ENCODE measurements around the gene CFAP99.
"Not testable (repeated sequence)": the region's sequence is repeated elsewhere in the genome, so short reads cannot be mapped to it uniquely, and the experiment has no call there.

Gene CFAP99

DNA sequence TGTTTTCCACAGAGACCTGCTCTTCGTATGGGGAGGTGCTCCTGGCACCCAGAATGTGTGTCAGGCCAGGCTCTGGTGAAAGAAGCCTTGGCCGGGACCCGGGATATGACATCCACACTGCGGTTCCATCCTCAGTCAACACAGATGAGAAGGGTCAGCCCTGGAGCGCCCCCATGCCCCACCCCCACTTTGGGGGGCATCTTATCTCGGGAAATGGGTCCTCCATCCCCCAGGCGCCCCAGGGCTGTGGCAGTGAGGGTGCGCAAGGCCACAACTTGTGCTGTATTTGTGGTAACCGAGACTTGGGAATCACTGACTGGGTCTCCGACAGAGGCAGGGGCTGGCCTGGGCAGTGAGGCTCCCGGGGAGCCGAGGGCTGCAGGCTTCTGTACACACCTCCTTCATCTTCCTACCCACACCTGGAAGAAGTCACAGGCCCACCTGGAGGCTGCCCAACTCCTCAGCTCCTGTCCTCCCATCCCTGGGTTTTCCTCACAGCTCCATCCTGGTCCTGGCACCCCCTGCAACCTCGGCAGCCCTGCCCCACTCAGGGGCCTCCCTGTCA, 8.0 kb downstream of the CFAP99 start:
- TF ChIP-seq ZNF384 (IDR thresholded peaks at IDR 0.05) (no peak), L3MBTL2 (conservative IDR thresholded peaks at IDR 0.05) (no peak), FOXK2 (IDR thresholded peaks at IDR 0.05) (no peak), ELF4 (IDR thresholded peaks at IDR 0.05) (no peak), HDGF (IDR thresholded peaks at IDR 0.05; ENCODE audit: borderline replicate concordance) (no peak), ARNT (IDR thresholded peaks at IDR 0.05) (no peak), SUZ12 (IDR thresholded peaks at IDR 0.05) (no peak), TARDBP (IDR thresholded peaks at IDR 0.05) (no peak), FOXA1 (IDR thresholded peaks at IDR 0.05) (no peak), BHLHE40 (IDR thresholded peaks at IDR 0.05; ENCODE audit: borderline replicate concordance) (no peak), SP1 (IDR thresholded peaks at IDR 0.05) (no peak), LEF1 (IDR thresholded peaks at IDR 0.05; ENCODE audit: borderline replicate concordance) (no peak), FOXM1 (IDR thresholded peaks at IDR 0.05; ENCODE audit: borderline replicate concordance) (no peak), NFRKB (IDR thresholded peaks at IDR 0.05) (no peak), CTBP1 (IDR thresholded peaks at IDR 0.05; ENCODE audit: borderline replicate concordance) (no peak)
- TF ChIP-seq, protein P1, sequence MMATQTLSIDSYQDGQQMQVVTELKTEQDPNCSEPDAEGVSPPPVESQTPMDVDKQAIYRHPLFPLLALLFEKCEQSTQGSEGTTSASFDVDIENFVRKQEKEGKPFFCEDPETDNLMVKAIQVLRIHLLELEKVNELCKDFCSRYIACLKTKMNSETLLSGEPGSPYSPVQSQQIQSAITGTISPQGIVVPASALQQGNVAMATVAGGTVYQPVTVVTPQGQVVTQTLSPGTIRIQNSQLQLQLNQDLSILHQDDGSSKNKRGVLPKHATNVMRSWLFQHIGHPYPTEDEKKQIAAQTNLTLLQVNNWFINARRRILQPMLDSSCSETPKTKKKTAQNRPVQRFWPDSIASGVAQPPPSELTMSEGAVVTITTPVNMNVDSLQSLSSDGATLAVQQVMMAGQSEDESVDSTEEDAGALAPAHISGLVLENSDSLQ (IDR thresholded peaks at IDR 0.05), result no peak
- CTCF ChIA-PET, result no interaction called here
- POLR2A ChIA-PET, result interaction anchor here (1.4 kb wide), 1 partner anchor 164 kb away, joined by 3 read pairs; no protein-coding TSS in a partner anchor
- DNase-seq (ENCODE audit: extremely low spot score), result no peak

DNA sequence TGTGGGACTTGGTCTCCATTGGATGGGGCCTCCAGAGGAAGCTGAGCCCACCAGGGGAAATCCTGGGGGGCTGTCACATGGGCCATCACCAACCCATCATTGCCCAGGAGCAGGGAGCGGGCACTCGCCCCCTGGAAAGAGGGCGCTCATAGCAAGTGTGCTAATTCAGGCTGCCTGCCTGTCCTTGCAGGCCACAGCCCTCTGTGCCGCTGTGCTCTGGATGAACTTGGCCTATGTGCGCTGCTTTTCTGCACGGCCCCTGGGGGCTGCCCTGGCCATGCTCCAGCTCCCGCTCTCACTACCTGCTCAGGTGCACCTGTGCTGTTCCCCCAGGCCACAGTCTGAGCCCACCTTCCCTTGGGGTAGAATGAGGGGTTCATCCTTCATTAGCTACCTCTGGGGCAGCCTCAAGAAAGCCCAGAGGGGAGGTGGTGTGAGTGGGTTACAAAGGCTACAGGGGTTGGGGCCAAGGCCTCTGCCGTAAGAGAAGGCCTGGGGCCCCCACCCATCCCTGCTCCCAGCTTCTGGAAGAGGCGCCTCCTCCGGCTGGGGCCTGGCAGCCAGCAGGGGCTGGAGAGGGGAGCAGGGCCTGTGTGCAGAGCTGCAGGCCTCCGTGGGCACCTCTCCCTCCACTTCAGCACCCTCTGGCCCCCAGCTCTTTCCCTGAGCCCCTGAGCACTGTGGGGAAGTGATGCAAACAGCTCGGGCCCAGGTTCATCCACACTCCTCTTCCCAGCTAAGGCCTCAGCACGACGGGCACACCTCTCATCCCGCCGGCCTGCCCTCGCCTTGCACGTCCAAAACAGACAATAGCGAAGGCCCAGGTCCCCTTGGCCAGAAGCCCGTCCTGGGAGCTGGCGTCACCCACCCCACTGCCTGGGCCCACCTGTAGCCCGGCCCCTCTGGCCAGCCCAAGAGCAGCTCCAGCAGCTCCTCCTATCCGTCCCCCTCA, 8.9 kb downstream of the CFAP99 start:
- no peak for TF ChIP-seq SUZ12 (IDR thresholded peaks at IDR 0.05)
- TF ChIP-seq FOXA1 (IDR thresholded peaks at IDR 0.05), result no peak
- no peak for TF ChIP-seq FOXK2 (IDR thresholded peaks at IDR 0.05)
- TF ChIP-seq, protein P1 (IDR thresholded peaks at IDR 0.05), result no peak
- no peak for TF ChIP-seq SP1 (IDR thresholded peaks at IDR 0.05)
- TF ChIP-seq BHLHE40 (IDR thresholded peaks at IDR 0.05; ENCODE audit: borderline replicate concordance), result no peak
- TF ChIP-seq ZNF384 (IDR thresholded peaks at IDR 0.05), result no peak
- ChIA-PET CTCF (interaction anchor here (1.2 kb wide), 1 partner anchor 14 kb away, joined by 8 read pairs; no protein-coding TSS in a partner anchor), POLR2A (interaction anchor here (1.1 to 1.5 kb wide), 3 partner anchors 9 to 165 kb away, joined by 3 read pairs; partner anchors contain the start of genes CFAP99 and ZFYVE28)
- DNase-seq (ENCODE audit: extremely low spot score), result no peak

DNA sequence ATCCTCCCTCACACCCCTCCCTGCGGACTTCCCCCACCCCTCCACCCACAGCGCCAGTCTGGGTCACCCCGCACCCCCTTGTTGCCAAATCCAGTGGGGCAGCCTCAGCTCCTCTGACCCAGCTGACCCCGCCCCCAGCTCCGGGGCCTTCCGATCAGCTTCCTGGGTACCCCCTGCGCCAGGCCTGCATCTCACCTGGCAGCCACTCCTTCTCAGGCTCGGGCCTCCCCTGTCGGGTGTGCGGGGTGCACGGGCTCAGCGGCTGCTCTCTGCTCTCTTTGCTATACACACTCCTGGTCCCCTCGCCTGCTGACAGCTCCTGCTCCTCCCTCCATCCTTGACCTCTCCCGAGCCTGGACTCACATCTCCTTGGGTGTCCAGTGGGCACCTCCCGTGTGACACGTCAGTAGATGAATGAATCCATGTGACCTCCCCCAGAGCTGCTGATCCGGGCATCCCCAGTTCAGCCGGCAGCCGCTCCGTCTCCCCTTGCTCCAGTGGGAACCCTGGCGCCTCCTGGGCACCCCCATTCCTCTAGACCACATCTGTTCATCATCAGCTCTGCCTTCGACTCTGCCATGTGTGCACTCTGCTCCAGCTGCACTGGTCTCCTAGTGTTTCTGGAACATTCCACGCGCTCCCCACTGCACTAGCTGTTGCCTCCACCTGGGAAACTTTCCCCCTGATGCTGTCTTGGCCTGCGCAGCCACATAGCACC, 9.9 kb downstream of the CFAP99 start:
- no peak for DNase-seq (ENCODE audit: extremely low spot score)
- ChIA-PET CTCF (interaction anchor here (1.2 kb wide), 1 partner anchor 13 kb away, joined by 8 read pairs; no protein-coding TSS in a partner anchor), POLR2A (interaction anchor here (1.1 to 1.5 kb wide), 2 partner anchors 10 to 13 kb away, joined by 3 read pairs; partner anchors contain the start of genes CFAP99 and ZFYVE28)
- TF ChIP-seq ARNT (IDR thresholded peaks at IDR 0.05) (no peak), TARDBP (IDR thresholded peaks at IDR 0.05) (no peak), HDGF (IDR thresholded peaks at IDR 0.05; ENCODE audit: borderline replicate concordance) (no peak), NFRKB (IDR thresholded peaks at IDR 0.05) (no peak), CTBP1 (IDR thresholded peaks at IDR 0.05; ENCODE audit: borderline replicate concordance) (no peak), L3MBTL2 (conservative IDR thresholded peaks at IDR 0.05) (no peak), LEF1 (IDR thresholded peaks at IDR 0.05; ENCODE audit: borderline replicate concordance) (no peak), FOXM1 (IDR thresholded peaks at IDR 0.05; ENCODE audit: borderline replicate concordance) (no peak), SUZ12 (IDR thresholded peaks at IDR 0.05) (no peak)

DNA sequence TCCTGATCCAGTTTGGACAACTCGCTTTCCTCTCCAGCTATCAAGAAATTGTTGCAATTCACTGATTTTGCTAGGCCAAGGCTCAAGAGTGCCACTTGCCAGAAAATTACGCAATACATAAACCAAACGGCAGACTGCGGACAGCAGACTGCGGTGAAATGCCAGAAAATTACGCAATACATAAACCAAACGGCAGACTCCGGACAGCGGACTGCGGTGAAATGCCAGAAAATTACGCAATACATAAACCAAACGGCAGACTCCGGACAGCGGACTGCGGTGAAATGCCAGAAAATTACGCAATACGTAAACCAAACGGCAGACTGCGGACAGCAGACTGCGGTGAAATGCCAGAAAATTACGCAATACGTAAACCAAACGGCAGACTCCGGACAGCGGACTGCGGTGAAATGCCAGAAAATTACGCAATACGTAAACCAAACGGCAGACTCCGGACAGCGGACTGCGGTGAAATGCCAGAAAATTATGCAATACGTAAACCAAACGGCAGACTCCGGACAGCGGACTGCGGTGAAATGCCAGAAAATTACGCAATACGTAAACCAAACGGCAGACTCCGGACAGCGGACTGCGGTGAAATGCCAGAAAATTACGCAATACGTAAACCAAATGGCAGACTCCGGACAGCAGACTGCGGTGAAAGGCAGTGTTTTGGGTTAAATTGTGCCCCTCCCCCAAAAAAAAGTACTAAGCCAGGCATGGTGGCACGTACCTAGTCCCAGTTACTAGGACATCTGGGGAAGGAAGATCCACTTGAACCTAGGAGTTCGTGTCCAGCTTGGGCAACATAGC, 11.4 kb downstream of the CFAP99 start:
- DNase-seq (ENCODE audit: extremely low spot score); POLR2A ChIA-PET: not testable (repeated sequence)
- CTCF ChIA-PET, result interaction anchor here (2.0 kb wide), 1 partner anchor 11 kb away, joined by 4 read pairs; no protein-coding TSS in a partner anchor

DNA sequence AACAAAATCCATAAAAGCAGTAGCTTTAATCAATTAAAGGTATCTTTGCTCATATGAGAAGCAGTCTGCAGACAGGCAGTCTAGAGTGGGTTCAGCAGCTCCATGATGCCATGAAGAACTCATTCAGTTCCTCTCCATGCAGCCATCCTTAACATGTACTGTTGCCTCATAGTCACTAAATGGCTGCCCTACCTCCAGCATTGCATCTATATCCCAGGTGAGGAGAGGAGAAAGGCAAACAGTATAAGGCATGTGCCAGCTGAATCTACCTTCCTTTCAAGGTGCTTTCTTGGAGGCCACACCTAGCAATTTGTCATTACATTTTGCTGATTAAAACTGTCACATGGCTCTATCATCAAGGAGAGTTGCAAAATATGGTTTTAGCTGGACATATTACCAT, 13.2 kb downstream of the CFAP99 start:
- ChIA-PET POLR2A (interaction anchor here (1.1 kb wide), 1 partner anchor 13 kb away, joined by 3 read pairs; the partner anchor contains the start of genes CFAP99 and ZFYVE28), CTCF (interaction anchor here (2.0 kb wide), 1 partner anchor 10 kb away, joined by 4 read pairs; no protein-coding TSS in a partner anchor)
- no peak for TF ChIP-seq SUZ12 (IDR thresholded peaks at IDR 0.05)
- TF ChIP-seq L3MBTL2 (conservative IDR thresholded peaks at IDR 0.05), result no peak
- no peak for TF ChIP-seq ARNT (IDR thresholded peaks at IDR 0.05)
- no peak for TF ChIP-seq FOXA1 (IDR thresholded peaks at IDR 0.05)
- TF ChIP-seq ELF4 (IDR thresholded peaks at IDR 0.05), result no peak
- no peak for TF ChIP-seq SP1 (IDR thresholded peaks at IDR 0.05)
- TF ChIP-seq BHLHE40 (IDR thresholded peaks at IDR 0.05; ENCODE audit: borderline replicate concordance), result no peak
- TF ChIP-seq, protein P1 (IDR thresholded peaks at IDR 0.05), result no peak
- TF ChIP-seq TARDBP (IDR thresholded peaks at IDR 0.05), result no peak
- TF ChIP-seq LEF1 (IDR thresholded peaks at IDR 0.05; ENCODE audit: borderline replicate concordance), result no peak
- TF ChIP-seq HDGF (IDR thresholded peaks at IDR 0.05; ENCODE audit: borderline replicate concordance), result no peak
- no peak for TF ChIP-seq ZNF384 (IDR thresholded peaks at IDR 0.05)
- no peak for TF ChIP-seq NFRKB (IDR thresholded peaks at IDR 0.05)
- DNase-seq (ENCODE audit: extremely low spot score), result no peak

All from HEK293T (cell line).